Stimulated activated CD4-positive, alpha-beta T cell treated with anti-CD3 and anti-CD28 coated beads, Interleukin-4, amount 100 ng/mL, for 48 hours (primary cell): ENCODE results near the gene MCAT.

Source experiments
- DNase-seq, 2 donors: peaks; one replicate each; pipeline ENCODE4 v3.0.0-alpha.2; 2020; ENCODE audit warnings: low read depth in 2 of 2

MCAT gene

DNA sequence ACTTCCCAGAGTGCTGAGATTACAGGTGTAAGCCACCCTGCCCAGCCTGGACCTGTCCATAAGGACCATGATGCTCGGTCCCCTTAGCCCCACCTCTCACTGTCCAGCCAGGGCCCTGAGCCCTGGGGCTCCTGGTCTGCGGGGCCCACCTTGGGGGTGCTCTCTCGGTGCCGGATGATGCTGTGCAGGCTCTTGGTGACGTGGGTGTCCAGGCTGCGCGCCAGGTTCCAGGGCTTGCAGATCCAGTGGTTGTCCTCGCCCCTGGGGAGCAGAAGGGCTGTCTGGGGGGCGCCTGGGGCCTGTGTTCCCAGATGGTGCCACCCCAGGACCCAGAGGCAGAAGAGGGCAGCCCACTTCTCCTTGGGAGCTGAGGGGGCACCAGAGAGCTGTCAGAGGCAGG, 30.4 kb upstream of the MCAT start:
- DNase-seq = no peak

DNA sequence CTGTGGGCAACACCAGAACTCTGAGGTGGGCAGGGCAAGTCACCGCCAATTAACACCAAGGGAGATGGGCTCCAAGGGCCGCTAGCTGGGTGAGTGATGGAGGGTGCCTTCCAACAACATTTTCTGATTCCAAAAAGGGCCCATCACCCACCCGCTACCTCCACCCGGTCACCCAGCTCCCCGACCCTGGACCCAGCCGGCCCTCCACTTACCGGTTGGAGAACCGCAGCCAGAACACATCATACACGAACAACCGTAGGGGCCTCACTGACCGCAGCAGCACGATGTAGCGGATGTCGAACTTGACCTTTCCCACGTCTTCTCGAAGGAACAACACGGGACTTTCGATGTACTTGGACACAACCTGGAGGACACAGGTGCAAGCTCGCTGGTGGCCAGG, 29.0 kb upstream of the MCAT start:
- DNase-seq = no peak

DNA sequence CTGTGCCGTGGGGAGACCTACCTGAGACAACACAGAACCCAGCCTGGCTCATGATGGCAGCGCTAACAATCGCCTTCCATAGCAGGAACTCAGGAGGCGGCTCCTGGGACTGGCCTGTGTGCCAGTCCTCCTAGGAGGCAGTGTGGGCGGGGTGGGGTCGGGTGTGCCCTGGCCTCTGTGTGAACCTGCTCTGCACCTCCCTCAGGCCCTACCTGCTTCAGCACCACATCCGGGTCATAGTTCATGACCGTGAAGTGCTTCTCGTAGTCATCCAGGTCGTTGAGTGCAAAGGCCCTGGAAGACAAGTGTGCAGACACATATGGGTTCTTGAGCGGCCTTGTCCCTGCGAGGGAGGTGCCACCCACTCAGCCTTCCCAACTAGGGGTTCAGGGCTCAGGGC, 28.4 kb upstream of the MCAT start:
- no peak for DNase-seq

DNA sequence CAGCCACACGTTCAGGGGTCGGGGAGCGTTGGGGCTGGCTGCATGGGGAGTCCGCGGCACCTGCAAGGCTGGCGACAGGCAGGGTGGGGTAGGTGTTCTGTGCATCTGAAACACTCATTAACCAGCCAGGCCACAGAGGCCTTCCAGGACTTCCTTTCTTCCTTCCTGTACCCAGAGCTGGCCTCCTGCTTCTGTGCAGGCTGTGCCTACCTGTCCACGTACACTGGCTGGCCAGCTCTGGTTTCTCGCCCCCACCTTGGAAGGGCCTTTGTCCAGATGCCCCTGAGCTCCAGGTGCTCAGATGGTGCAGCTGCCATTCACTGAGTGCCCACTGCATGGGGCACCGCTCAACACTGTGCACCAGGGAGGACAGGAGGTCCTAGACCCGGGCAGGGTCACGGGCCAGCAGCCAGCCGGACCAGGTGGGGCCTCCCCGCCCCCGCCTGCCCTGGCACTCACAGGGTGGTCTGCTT, 27.9 kb upstream of the MCAT start:
- no peak for DNase-seq

DNA sequence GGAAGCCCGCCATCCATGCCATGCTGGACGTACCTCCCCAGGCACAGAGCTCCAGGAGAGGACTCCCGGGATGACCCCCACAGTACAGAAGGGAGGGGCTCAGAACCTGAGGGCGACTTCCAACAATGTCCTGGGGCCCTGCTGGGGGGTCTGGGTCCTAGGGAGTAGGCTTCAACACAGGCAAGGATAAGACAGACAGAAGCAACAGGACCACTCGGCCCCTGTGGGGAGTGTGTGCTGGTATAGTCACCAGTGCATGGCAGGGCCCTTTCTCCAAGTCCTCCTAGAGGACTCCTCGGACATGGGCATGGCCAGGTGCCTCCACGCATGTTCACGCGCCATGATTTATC, 26.9 kb upstream of the MCAT start:
- DNase-seq = no peak

DNA sequence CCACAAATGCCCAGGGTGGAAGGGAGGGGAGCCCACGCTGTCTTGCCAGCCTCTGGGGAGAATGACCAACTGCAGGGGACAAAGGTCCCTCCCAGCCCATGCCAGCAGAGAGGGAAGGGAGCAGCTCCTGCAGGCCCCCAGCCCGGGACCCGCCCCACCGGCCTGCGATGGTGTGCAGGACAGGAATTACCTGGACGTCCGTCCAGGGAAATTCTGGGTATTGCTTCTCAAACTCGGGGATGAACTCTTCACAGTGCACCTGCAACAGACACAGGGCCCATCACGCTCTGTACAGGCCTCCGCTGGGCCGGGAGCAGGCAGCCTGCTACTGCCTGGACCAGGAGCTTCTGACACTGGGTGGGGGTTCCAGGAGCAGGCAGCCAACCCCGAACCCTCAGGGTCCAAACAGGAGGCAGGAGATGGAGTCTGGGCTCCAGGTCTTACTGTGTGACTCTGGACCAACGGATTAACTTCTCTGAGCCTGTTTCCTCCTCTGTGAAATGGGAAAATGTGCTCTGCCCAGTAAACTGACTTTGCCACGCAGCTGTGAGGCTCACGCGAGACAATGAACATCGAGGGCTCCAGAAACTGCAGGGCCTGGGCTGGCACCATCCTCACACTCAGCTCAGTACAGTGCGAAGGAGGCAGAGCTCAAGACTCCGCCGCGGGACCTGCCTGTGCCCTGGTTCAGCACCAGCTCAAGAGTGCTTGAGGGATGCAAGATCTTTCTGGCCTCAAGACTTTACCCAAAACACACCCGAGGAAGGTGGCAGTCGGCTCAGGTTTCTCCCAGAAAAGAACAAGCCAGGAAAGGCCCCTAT, 26.3 kb upstream of the MCAT start:
- no peak for DNase-seq

DNA sequence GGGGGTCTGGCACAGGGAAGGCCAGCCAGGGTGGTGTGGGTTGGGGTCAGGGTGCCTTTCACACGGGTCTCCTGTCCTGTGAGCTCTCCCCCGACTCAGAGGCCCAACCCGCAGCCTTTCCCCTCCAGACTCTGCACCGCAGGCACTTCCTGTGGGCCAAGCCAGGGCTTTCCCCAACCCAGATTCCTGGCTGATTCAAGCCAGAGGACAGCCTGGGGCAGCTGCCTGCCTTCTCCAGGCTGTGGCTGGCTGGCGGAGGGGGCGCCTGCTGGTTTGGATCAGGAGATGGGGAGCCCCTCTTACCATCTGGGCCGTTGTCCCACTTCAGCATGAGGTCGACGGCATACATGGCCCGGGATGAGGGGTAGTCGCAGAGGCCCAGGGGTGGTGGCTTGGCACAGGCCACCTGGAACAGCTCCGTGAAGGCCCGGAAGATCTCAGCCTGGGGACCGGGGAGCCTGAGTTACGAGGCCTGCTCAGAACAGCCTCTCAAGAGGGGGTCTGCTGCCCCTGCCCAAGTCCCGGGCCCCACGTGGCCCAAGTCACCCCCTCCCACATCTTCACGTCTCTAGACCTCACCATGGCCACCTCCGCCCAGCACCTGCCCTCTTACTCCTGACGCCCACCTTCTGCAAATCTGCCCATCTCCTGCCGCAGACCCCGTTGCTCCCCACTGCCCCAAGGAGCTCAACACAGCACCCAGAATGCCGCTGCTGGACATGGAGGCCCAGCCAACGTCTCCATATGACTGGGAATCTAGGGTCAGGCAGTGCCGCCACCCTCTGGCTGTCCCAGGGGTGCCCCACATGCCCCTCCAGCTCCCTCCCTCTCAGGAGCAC, 25.5 kb upstream of the MCAT start:
- DNase-seq = no peak

DNA sequence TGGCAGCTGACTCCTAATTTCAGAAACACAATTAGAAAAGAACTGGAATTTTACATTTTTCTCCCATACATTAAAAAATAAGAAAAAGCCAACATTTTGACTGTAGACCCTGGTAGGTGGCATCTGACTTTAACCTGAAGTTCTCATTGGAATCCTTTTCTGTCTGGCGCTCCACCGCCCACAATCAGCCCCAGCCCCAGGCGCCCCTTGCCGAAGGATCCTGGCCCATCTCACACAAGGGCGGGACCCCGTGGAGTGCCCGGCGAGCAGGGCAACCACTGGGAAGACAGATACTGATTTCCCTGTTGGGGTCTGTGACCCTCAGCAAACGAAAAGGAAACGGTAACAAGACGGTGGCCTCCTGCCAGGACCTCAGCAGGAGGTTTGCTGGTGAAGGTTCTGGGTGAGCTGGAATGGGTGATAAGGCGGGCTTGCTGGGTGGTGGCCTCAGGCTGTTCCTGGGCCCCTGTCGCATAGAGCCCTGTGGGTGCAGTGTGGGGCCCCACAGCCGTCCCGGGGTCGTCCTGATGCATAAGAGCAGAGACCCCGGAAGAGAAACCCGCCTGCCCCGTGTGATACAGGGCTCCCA, 23.9 kb upstream of the MCAT start:
- no peak for DNase-seq

DNA sequence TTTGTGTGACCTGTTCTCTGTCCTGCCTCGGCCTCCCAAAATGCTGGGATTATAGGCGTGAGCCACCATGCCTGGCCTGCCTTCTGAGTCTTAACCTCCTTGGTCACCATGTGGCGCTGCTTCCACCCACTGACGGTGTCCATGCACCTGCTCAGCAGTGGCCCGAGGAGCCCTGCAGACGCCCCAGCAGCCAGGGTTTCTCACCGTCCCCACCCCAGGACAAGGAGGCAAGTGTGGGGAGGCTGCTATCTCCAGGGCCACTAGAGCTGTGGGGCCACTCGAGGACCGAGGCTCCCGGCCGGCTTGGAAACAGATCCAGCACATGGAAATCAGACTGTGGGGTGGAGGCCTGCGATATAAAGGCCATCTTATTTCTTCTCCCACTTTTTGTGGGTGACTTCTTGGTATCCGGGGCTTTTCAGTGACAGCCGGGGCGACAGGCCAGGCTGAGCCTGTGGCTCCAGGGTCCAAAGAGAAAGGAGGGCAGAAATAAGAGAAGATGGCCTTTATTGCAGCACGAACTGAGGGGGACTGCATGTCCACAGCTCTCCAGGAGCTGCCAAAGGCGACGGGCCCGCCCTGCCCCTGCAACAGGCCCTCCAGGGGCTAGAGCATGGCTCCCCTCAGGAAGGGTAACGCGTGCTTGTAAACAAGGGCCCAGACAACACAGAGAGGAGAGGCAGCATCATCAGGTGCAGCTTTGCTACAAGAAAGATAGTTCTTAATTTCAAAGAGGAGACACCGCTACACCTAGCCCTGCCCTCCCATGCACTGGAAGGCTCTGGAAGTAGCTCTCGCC, 23.1 kb upstream of the MCAT start:
- DNase-seq = no peak

DNA sequence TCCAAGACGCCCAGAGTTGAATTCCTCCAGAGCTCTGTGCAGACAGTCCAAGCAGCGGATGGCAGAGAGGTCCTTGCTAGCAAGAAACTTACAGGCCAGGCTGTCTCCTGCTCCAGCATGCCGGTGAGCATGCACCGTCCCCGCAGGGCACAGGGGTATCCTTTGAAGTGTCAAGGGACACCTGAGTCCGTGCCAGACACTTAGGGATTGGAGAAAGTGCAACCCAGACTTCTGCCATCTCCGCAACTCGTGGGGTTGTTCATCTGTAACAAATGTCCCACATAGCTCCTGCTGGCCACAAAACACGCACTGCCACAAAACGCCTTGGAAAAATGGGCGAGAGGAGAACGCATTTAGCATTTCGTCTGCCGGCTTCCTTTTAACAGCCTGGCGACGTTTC, 21.4 kb upstream of the MCAT start:
- DNase-seq = no peak

DNA sequence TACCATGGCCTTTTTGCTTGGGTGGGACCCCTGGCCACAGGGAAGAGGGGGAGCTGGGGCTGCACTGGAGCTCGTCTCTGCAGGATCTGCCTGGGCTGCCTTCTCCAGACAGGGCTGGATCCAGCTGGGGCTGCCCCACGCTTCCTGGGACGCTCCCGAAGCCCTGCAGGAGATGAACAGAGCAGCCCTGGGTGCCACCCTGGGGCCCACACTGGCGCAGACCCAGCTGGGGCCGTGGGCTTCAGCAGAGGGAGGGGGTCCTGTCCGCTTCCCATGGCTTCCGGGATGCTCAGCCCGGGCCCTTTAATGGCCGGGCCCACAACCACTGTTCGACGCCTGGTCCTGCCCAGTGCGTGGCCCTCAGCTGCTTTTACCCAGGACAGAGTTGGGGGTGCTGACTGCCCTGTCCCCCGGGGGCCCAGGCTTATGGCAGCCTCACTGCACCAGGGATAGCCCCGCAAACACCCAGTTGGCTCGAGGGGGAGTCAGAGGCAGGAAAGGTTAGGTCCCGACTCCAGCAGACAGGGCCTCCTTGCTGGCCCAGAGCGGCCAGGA, 20.1 kb upstream of the MCAT start:
- no peak for DNase-seq

DNA sequence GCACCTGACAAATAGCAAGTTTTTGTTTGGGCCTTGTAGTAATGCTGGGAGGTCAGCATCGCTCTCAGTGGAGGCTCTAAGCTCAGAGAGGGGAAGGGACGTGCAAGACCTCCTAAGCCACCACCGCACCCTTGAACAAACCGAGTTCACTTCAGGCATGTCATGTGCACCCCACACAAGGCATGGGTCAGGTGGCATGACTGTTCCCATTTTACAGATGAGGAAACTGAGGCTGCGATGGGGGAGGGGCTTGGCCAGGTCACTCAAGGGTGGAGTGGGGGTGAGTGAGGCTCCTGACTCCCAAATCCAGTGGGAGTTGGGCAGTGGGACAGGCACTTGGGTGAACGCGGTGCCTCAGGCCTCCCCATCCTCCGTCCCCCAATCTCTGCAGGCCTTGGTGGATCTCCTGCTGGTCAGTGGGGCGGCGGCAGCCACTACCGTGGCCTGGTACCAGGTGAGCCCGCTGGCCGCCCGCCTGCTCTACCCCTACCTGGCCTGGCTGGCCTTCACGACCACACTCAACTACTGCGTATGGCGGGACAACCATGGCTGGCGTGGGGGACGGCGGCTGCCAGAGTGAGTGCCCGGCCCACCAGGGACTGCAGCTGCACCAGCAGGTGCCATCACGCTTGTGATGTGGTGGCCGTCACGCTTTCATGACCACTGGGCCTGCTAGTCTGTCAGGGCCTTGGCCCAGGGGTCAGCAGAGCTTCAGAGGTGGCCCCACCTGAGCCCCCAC, 19.4 kb upstream of the MCAT start:
- DNase-seq = no peak

DNA sequence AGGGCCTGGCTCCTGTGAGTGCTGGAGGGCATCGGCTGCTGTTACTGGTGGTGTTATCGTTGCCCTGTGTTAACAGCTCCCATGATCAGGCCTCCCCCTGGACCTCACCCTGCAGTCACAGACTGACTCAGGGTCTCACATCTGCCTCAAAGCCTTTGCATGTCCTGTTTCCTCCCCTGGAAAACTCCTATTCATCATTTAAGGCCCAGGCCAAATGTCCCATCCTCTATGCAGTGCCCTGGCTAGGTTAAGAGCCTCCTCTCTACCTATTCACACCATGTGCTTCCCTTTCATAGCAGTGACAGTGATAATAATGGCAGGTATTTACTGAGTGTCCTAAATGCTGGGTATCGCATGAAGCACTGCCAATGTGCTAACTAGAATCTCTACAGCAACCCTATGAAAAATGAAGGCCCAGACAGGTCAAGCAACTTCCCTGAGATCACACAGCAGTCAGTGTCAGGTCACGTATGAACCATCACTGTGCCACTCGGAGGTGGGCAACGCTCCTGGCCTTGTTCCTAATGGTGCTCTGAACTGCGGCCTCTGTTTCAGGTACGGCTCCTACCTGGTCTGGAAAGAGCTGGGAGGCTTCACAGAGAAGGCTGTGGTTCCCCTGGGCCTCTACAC, 17.4 kb upstream of the MCAT start:
- DNase-seq = no peak

DNA sequence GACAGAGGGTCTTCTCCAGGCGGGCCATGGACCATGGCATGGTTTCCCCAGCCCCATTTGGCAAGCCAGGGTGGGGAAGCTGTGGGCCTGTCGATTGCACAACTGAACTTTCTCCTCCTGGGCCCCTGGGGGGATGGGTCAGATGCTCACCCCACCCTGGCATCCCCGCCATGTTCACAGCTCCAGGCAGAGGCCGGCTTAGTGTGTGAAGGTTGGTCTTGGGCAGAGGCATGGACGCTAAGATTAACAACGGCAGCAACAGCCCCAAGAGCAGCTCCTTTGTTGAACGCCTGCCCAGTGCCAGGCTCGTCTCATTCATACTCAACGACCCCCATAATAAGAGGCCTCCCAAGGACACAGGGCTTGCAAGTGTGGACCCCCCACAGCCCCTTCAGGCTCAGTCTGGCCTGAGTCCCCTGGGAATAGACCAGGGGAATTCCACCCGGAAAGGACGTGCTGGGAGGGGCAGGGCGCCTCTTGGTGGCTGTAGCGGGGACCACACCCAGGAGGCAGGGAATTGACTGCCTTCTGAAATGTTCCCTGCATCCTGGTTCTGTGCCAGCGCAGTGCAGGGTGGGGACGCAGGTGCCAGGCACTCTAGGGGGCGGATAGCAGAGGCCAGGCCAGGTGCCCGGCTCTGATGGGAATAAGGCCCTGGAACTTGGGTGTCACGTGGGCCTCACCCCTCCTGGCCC, 16.4 kb upstream of the MCAT start:
- no peak for DNase-seq

DNA sequence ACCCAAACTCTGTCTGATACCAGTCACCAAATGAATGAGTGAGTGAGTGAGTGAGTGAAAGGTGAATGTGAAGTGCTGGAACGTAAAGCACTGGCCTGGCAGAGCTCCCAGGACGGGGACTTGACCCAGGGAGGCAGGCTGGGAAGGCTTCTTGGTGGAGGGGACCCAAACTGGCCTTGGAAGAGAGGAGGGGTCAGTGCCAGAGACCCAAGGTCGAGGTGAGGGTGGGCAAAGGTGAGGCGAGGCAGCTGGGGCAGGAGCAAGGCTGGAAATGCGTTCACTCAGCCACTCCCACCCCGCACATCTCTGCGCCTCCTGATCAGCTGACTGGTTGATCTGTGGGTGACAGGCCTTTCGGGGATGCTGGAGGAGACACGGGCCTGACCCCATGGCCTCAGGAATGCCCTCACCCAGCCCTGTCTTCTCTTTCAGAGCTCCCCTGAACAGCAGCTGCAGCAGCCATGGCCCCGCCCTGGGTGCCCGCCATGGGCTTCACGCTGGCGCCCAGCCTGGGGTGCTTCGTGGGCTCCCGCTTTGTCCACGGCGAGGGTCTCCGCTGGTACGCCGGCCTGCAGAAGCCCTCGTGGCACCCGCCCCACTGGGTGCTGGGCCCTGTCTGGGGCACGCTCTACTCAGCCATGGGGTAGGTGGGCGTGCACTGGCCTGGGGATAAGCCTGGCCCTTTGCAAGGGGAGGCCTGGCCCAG, 15.7 kb upstream of the MCAT start:
- no peak for DNase-seq

DNA sequence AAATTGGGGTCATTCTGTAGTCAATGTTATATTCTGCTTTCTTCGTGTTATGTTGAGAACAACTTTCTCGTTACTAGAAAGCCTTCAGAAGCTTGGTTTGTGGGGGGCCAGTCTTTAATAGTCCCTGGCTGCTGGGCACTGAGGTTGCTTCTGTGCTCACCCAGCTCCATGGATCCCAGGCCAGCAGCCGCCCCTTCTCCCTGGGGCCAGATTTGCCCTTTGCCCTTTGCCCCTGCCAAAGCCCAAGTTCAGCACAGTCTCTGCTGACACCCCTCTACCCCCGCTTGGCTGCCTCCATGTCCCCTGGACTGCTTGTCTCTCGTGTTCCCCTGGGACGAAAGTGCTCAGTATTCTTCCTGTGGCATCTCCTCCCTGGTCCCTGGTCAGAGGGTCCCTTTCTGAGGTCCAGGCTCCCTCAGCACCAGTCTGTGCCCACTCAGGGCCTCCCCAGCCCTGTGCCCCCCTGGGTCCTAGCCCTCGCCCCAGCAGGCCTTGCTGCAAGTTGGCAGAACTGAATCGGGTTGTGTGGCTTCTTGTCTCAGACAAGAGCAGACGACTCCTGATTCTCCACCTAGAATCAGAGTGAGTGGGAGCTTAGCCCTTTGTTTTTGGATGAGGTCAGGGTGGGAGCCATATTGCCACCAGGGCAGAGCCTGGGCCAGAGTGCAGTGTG, 14.8 kb upstream of the MCAT start:
- no peak for DNase-seq

DNA sequence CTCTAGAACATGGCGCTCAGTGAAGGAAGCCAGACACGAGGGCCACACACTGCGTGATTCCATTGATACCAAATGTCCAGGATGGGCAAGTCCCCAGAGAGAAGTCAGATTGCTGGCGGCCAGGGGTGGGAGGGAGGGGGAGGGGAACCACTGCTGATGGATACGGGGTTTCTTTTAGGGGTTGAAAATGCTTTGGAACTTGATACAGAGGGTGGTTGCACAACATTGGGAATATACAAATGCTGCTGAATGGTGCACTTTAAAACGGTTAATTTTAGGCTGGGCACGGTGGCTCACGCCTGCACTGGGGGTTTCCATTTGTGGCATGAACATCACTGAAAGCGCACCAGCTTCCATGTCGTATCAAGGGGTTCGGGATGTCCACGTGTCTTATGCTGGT, 13.2 kb upstream of the MCAT start:
- DNase-seq = no peak

DNA sequence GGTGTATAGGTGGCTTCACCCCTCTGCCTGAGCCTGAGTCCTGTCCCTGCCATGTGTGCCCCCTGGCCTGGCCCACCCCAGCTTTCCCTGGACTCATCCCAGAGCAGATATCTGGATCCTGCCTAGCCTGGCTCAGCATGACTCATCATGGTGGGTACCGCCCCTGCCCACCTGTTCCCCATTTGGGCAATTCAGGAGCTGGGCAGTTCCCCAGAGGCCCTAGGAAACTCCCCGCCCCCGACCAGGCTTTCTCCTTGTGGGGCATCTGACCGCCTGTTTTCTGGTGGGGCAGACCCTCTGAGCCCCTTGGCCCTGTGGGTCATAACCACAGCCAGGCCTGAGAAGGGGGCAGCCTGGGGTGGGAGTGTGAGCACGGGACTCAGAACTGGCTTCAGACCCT, 12.6 kb upstream of the MCAT start:
- DNase-seq = no peak
